CD4-positive, alpha-beta T cell treated with Interferon gamma for 1 hour (primary cell): ENCODE measurements around the gene TP63.

ENCODE experiments used
- DNase-seq: peaks from one replicate; pipeline ENCODE4 v3.0.0-alpha.2; 2020

Gene TP63

GRCh38 chr3:189896533-189896932 lies 265.3 kb downstream of the TP63 start:
- no peak for DNase-seq

- DNase-seq, result no peak
Measured at GRCh38 chr3:189897406-189897805, 266.2 kb downstream of the TP63 start.

- no peak for DNase-seq
Measured at GRCh38 chr3:189898559-189899153, 267.5 kb downstream of the TP63 start.

DNA sequence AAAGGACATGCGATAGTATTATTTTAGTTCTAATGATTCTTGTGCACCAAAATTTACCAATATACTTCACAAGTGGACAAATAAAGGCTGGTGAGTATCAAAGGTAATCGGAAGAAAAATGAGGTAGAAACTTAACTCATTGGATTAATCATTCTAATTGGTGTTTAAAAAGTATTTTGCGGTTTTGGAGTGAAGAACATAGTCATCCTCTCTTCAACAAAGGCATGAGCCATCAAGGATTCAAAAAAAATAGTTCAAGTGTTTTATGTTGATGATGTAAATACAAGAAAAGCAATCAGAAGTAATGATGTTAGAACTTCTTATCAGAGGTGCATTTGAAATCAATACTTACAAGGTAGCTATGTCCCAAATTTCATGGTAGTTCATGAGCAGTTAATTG lies 268.0 kb downstream of the TP63 start:
- no peak for DNase-seq

- DNase-seq, result no peak
Measured at GRCh38 chr3:189900578-189900977, 269.4 kb downstream of the TP63 start.

- no peak for DNase-seq
Measured at GRCh38 chr3:189901481-189901880, 270.3 kb downstream of the TP63 start.

DNA sequence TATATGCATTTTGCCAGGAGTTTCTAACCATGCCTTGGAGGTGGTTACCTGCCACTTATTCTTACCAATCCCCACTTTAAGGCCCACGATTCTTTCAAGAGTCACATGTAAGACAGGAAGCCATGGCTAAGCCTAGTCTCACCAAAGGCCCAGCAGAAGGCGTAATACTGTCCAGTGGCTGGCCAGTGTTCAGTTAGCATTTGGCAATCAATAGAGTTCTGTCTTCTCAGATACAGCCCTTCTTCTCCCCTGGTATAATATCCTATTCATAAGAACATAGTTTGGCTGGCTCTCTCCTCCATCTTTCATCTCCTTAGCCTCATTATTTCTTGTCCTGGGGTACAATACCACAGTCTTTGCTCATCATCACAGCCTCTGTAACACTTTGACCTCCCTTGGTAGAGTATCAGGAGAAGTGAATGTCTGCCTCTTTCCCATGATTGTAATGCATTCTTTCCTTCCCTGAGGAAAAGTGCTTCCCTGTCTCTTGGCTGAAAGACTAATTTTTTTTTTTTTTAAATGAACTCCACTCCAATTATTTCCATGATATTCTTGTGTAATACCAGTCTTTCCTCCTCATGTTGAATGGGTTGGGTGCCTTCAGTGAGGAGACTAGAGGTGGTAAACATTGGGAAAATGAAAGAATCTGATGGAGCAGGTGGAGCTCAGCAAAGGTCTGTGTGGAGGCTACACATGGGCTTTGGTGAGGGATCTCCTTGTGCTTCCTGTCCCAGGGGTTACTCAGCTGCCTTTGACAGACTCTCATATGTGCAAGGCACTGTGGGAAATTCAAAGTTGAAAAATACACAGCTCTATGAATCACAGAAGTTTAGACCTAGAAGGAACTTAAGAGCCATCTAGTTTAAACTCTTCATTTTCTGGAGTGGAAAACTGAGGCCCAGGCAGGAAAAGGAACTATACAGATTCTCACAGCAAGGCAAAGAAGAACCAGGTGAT lies 271.3 kb downstream of the TP63 start:
- DNase-seq, result no peak

GRCh38 chr3:189903562-189904250 lies 272.5 kb downstream of the TP63 start:
- no peak for DNase-seq

DNA sequence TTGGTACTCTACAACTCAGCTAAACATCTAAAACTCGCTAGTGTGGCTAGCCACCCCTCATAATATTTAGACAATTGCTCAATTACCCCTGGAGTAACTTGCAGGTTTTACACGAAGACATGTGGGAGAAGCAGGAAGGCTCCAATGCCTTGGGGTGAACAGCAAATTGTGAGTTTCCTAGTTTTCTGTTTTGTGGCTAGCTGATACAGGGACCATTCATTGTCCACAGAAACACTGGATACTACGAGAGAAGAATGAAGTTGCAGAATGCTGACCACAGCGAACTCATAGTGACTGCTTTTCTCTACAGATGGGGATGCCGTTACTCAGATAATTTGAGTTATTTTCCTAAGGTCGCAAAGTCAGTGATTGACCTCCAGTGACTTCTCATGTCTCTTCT lies 276.6 kb downstream of the TP63 start:
- no peak for DNase-seq

- DNase-seq, result no peak
Measured at GRCh38 chr3:189908646-189909045, 277.5 kb downstream of the TP63 start.

DNA sequence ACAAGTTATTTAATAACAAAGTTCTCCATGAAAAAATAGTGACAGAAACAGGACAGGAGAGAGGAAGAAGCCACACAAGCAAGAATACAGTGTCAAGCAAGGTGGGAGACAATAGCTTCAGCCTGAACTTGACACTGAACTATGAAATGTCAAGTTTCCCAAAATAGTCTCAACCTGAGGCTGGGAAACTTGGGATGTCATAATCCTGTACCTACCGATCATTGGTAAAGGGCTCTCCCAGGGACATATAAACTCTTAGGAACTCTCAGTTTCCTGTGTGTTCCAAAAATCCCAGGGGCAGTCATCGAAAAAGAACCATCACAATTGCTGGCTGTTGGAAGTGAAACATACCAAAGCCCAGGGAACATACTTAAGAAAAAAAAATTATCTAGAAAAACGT lies 277.9 kb downstream of the TP63 start:
- no peak for DNase-seq

DNA sequence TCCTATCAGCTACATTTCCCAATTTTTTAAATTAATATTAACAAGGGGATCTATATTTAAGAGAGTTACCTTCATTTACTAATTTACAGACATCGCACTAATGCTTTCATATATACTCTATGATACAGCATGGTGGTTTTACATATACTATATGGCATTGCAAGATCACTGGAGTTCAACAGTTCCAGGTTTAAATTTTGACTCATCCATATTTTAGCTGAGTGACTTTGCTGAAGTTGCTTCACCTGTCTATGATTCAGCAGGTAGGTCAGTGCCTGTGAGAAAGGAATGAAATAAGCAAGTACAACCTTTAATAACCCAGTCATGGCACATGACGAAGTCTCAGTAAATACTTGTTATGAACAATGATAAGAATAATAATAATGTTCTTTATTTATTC lies 278.4 kb downstream of the TP63 start:
- no peak for DNase-seq

DNA sequence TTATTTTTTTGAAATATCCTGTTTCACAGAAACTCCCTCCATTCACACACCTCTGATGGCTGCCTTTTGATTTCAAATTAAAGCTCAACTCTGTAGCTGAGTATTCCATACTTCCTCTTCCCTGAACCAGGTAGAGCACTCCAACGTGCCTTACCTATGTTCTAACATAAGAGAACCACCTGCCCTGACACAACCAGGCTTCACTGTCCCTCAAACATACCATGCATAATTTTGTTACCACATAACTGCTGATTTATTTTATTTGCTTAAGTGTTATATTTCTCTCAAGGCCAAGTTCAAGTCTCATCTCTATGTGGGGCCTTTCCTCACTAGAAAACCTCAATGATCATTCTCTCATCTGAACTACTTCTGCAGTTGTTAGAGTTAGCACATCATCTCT lies 279.8 kb downstream of the TP63 start:
- no peak for DNase-seq

DNA sequence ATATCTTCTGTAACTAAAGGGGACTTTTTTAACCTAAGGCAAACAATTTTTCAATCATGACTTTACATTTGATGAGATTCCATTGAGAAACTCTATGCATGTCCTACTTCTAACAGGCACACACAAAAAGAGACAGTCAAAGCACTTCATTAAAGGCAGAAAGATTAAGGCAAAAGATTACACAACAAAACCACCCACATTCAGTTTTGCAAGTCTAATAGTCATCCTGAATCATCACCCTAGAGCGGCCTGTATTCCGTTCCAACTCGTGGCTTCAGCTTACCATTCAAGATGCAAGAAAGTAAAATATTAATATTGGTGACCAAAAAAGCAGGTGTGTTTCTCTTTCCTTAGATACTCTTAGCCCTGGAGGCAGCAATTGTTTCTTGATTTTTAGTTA lies 283.6 kb downstream of the TP63 start:
- DNase-seq, result no peak

DNA sequence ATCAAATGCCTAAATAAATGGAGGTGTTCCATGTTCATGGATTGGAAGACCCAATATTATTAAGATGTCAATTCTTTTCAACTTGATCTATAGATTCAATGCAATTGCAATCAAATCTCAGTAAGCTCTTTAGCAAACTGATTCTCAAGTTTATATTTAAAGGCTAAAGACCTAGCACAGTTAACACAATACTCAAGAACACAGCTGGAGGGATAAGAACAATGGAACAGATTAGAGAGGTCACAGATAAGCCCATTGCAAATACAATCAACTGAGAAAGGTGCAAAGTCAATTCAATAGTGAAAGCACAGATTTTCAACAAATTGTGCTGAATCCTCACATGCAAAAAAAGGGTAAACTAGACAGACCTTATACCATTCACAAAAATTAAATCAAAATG lies 290.6 kb downstream of the TP63 start:
- DNase-seq, result no peak

- DNase-seq, result no peak
Measured at GRCh38 chr3:189927975-189928895, 297.0 kb downstream of the TP63 start.

DNA sequence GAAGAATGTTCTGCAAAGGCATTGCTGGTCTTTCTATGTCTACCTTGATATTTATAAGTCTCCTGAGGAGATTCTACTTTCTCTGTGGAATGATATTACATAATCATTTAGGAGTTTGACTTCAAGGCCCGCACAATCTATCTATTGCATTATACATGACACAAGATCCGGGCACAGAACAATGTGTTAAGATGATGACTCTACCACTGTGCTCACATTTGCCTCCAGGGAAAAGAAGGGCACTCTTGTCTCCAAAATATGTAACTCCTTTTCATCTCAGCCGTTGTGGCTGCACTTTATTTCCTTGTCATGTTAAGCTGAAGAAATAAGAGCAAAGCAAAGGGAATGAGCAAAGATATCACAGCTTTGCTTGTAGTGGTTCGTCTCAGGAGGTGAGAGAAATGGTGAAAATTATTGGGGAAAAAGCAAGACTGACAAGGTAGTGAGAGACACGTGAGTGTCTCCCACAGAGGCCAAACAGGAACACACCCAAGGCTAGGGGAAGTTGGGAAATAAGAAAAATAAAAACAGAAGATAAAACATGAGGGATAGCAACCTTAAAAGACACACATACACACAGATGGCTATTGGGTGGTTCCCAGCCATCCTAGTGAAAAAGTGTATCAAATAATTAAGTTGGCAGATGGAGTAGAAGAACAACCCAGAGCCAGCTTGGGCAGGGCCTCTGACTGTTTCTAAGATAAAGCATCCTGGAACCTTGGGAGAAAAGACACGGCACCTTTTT lies 305.2 kb downstream of the TP63 start:
- no peak for DNase-seq

GRCh38 chr3:189937302-189938127 lies 306.3 kb downstream of the TP63 start:
- DNase-seq, result no peak

DNA sequence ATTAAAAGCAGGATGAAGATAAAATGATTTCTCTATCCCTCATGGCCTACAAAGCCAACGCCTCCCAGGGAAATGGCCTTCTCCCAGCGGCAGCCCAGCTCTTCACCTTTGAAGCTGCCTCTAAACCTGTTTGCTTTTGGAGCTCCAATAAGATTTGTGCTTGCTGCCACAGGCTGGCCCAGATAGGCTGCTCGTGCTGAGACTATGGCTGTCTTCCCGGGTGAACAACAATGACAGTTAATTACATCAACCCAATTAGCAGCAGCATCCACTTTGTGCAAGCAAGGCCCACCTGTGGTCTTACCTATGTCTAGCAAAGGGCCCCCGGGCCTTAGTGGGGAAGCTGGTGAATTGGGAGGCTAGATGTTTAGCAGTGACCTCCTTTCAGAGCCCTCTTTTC lies 309.9 kb downstream of the TP63 start:
- DNase-seq, result no peak

DNA sequence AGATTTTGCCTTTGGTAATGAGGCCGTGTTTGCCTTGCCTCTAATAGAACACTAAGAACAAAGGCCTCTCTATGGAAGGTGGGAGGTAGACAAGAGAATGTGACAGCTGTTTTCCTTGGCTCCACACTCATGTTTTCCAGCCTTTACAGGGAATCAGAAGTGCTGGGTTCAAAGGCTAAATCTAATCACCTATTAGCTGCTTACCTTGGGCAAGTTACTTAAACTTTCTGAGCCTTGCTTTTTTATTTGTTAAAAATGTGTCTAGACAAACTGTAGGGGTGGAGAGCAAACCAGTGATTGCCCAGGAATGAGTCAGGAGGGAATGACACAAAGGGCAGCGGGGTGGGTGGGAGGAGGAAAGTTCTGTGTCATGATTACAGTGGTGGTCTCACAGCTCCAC lies 310.5 kb downstream of the TP63 start:
- no peak for DNase-seq

DNA sequence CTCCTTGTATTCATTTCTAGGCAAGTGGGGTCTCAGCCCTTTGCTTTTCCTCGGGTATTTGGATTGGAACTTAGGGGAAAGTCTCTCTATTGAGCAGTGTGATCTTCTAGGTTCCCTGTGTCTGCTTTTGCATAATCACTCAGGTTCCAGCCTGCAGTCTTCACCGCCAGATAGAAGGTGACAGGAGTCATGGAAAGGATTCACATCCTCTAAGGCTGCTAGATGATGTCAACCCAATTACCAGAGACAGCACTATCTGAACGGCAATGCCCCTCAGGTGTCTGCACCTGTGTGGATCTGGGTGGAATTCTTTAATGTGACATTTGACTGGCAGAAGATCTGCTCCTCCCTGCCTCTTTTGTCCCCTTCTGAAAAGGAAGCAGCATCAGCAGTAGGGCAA lies 311.8 kb downstream of the TP63 start:
- no peak for DNase-seq
